ENCODE measurements around the gene MATCAP1.

MATCAP1 gene

GRCh38 chr16:67196881-67197280 is 13.1 kb upstream of the MATCAP1 start:
- TF ChIP-seq SPI1 (IDR thresholded peaks at IDR 0.05; ENCODE audit: borderline replicate concordance, low read depth) (no peak), GABPA (IDR thresholded peaks at IDR 0.05; ENCODE audit: low read depth) (no peak), POLR2AphosphoS5 (IDR thresholded peaks at IDR 0.05; ENCODE audit: low read depth) (no peak), REST (IDR thresholded peaks at IDR 0.05; ENCODE audit: insufficient replicate concordance, low read depth) (no peak), CTCF (IDR thresholded peaks at IDR 0.05; ENCODE audit: insufficient read depth, low read length) (no peak)
- no peaks in the 10 kb centered on the region for H3K27me3 ChIP-seq (ENCODE audit: insufficient read depth, poor library complexity, severe bottlenecking)
- no peak overlapping the region for H3K4me3 ChIP-seq (replicated peaks; ENCODE audit: insufficient read depth, low read length)
- no peak for DNase-seq (ENCODE audit: low read depth in 1 of 2, low spot score in 1 of 2)
- no peak overlapping the region for H3K27ac ChIP-seq (replicated peaks)

- no peak for TF ChIP-seq CTCF (IDR thresholded peaks at IDR 0.05; ENCODE audit: insufficient read depth, low read length)
- TF ChIP-seq REST (IDR thresholded peaks at IDR 0.05; ENCODE audit: insufficient replicate concordance, low read depth): no peak
- no peak for TF ChIP-seq SPI1 (IDR thresholded peaks at IDR 0.05; ENCODE audit: borderline replicate concordance, low read depth)
- TF ChIP-seq POLR2AphosphoS5 (IDR thresholded peaks at IDR 0.05; ENCODE audit: low read depth): no peak
- no peak for TF ChIP-seq GABPA (IDR thresholded peaks at IDR 0.05; ENCODE audit: low read depth)
- no peak overlapping the region for H3K27ac ChIP-seq (replicated peaks)
- no peaks in the 10 kb centered on the region for H3K27me3 ChIP-seq (ENCODE audit: insufficient read depth, poor library complexity, severe bottlenecking)
- no peak for DNase-seq (ENCODE audit: low read depth in 1 of 2, low spot score in 1 of 2)
- H3K4me3 ChIP-seq (replicated peaks; ENCODE audit: insufficient read depth, low read length): no peak overlapping the region
Observed at GRCh38 chr16:67195676-67196075, 11.9 kb upstream of the MATCAP1 start.

- no peak overlapping the region for H3K27ac ChIP-seq (replicated peaks)
Observed at GRCh38 chr16:67194260-67194659, 10.5 kb upstream of the MATCAP1 start.

More at GRCh38 chr16:67194260-67194659, 10.5 kb upstream of the MATCAP1 start:
- no peak for TF ChIP-seq CTCF (IDR thresholded peaks at IDR 0.05; ENCODE audit: insufficient read depth, low read length)
- no peak for TF ChIP-seq REST (IDR thresholded peaks at IDR 0.05; ENCODE audit: insufficient replicate concordance, low read depth)
- no peak for TF ChIP-seq GABPA (IDR thresholded peaks at IDR 0.05; ENCODE audit: low read depth)
- Histone ChIP-seq H3K4me3 (replicated peaks; ENCODE audit: insufficient read depth, low read length) (no peak overlapping the region), H3K27me3 (ENCODE audit: insufficient read depth, poor library complexity, severe bottlenecking) (no peaks in the 10 kb centered on the region)
- DNase-seq (ENCODE audit: low read depth in 1 of 2, low spot score in 1 of 2): no peak

All from HL-60 (cell line).